ENCODE measurements around the gene CBFA2T3. TPM values are rescaled to one million over a fixed set of nuclear protein-coding genes. Genes with fewer than 3 reads are reported as not detected.

The CBFA2T3 gene
- total and polyA plus RNA-seq, 2 of the 13 experiments (the other 11 are each of a cell fraction or from before 2014, with no cell fraction given) = 0.05 TPM; not detected in 1

DNA sequence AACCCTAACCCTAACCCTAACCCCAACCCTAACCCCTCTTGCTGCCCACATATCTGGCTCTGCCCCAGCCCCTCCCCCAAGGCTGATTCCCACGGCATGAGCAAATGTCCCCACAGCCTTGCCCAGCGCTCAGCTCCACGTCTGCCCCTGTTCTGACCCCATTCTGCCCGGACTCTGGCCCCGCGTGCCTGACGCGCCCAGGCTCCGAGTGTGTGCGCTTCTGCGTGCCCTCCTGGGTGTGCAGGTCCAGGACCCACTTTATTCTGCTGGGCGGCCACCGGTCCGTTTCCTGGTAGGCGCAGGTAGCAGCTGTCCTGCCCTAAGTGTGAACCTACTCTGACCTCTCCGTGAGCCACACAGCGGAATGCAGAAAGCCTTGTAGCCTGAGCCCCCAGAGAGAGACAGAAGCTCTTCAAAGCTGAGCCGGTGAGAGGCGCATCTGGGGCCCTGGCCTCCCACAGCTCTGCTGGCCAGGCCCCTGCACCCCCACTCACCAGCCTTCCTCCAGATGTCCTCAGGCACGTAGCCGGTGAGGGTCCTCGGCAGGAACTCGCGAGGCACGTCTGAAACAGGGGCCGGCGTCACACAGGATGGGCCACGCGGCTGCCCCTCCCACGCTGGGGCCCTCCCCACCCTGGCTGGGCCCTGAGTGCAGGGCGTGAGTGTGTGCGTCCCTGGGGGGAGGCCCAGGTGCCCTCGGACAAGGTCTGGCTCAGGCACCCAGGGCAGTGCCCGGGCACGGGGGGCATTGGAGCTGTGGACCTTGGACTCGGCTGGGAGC, 96.6 kb downstream of the CBFA2T3 start (continued):
- TF ChIP-seq, protein P1, sequence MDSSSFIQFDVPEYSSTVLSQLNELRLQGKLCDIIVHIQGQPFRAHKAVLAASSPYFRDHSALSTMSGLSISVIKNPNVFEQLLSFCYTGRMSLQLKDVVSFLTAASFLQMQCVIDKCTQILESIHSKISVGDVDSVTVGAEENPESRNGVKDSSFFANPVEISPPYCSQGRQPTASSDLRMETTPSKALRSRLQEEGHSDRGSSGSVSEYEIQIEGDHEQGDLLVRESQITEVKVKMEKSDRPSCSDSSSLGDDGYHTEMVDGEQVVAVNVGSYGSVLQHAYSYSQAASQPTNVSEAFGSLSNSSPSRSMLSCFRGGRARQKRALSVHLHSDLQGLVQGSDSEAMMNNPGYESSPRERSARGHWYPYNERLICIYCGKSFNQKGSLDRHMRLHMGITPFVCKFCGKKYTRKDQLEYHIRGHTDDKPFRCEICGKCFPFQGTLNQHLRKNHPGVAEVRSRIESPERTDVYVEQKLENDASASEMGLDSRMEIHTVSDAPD (CRISPR knock-in tag; IDR thresholded peaks at IDR 0.05) = no peak
- TF ChIP-seq, protein P2, sequence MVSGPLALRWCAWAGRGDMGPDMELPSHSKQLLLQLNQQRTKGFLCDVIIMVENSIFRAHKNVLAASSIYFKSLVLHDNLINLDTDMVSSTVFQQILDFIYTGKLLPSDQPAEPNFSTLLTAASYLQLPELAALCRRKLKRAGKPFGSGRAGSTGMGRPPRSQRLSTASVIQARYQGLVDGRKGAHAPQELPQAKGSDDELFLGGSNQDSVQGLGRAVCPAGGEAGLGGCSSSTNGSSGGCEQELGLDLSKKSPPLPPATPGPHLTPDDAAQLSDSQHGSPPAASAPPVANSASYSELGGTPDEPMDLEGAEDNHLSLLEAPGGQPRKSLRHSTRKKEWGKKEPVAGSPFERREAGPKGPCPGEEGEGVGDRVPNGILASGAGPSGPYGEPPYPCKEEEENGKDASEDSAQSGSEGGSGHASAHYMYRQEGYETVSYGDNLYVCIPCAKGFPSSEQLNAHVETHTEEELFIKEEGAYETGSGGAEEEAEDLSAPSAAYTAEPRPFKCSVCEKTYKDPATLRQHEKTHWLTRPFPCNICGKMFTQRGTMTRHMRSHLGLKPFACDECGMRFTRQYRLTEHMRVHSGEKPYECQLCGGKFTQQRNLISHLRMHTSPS (CRISPR knock-in tag; IDR thresholded peaks at IDR 0.05; ENCODE audit: low read depth) = peak; percentile 98
- peak; percentile 57; the same call in 1 of the 2 replicates for TF ChIP-seq NRL (CRISPR knock-in tag; IDR thresholded peaks at IDR 0.05; ENCODE audit: borderline replicate concordance)
- TF ChIP-seq, protein P3, sequence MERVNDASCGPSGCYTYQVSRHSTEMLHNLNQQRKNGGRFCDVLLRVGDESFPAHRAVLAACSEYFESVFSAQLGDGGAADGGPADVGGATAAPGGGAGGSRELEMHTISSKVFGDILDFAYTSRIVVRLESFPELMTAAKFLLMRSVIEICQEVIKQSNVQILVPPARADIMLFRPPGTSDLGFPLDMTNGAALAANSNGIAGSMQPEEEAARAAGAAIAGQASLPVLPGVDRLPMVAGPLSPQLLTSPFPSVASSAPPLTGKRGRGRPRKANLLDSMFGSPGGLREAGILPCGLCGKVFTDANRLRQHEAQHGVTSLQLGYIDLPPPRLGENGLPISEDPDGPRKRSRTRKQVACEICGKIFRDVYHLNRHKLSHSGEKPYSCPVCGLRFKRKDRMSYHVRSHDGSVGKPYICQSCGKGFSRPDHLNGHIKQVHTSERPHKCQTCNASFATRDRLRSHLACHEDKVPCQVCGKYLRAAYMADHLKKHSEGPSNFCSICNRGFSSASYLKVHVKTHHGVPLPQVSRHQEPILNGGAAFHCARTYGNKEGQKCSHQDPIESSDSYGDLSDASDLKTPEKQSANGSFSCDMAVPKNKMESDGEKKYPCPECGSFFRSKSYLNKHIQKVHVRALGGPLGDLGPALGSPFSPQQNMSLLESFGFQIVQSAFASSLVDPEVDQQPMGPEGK (CRISPR knock-in tag; IDR thresholded peaks at IDR 0.05) = peak; percentile 63
- TF ChIP-seq ZNF777 (CRISPR knock-in tag; IDR thresholded peaks at IDR 0.05) = 0 out of 2 replicates have a peak, but pooled peaks have one; percentile 23
- TF ChIP-seq HNRNPL (IDR thresholded peaks at IDR 0.05; ENCODE audit: low read depth, low read length) = peak; percentile 99
- TF ChIP-seq BRD4 (CRISPR knock-in tag; IDR thresholded peaks at IDR 0.05) = peak; percentile 66; the same call in 1 of the 2 replicates
- no peak for TF ChIP-seq SNAPC2 (CRISPR knock-in tag; IDR thresholded peaks at IDR 0.05)
- TF ChIP-seq, protein P4, sequence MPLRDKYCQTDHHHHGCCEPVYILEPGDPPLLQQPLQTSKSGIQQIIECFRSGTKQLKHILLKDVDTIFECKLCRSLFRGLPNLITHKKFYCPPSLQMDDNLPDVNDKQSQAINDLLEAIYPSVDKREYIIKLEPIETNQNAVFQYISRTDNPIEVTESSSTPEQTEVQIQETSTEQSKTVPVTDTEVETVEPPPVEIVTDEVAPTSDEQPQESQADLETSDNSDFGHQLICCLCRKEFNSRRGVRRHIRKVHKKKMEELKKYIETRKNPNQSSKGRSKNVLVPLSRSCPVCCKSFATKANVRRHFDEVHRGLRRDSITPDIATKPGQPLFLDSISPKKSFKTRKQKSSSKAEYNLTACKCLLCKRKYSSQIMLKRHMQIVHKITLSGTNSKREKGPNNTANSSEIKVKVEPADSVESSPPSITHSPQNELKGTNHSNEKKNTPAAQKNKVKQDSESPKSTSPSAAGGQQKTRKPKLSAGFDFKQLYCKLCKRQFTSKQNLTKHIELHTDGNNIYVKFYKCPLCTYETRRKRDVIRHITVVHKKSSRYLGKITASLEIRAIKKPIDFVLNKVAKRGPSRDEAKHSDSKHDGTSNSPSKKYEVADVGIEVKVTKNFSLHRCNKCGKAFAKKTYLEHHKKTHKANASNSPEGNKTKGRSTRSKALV (CRISPR knock-in tag; IDR thresholded peaks at IDR 0.05) = 0 out of 2 replicates have a peak, but pooled peaks have one; percentile 76
- TF ChIP-seq ZNF703 (CRISPR knock-in tag; IDR thresholded peaks at IDR 0.05; ENCODE audit: borderline replicate concordance) = no peak
- TF ChIP-seq HNF4A (CRISPR knock-in tag; IDR thresholded peaks at IDR 0.05) = peak; percentile 67
- 0 out of 2 replicates have a peak, but pooled peaks have one; percentile 36 for TF ChIP-seq FOXM1 (CRISPR knock-in tag; IDR thresholded peaks at IDR 0.05)
- TF ChIP-seq MTA1 (CRISPR knock-in tag; IDR thresholded peaks at IDR 0.05; ENCODE audit: borderline replicate concordance) = 0 out of 2 replicates have a peak, but pooled peaks have one; percentile 19
- 0 out of 2 replicates have a peak, but pooled peaks have one; percentile 34 for TF ChIP-seq HOXD1 (CRISPR knock-in tag; IDR thresholded peaks at IDR 0.05)
- no peak for TF ChIP-seq ZNF644 (CRISPR knock-in tag; IDR thresholded peaks at IDR 0.05; ENCODE audit: low read depth)
- no peak for TF ChIP-seq ZMYM3 (CRISPR knock-in tag; IDR thresholded peaks at IDR 0.05)
- TF ChIP-seq, protein P5, sequence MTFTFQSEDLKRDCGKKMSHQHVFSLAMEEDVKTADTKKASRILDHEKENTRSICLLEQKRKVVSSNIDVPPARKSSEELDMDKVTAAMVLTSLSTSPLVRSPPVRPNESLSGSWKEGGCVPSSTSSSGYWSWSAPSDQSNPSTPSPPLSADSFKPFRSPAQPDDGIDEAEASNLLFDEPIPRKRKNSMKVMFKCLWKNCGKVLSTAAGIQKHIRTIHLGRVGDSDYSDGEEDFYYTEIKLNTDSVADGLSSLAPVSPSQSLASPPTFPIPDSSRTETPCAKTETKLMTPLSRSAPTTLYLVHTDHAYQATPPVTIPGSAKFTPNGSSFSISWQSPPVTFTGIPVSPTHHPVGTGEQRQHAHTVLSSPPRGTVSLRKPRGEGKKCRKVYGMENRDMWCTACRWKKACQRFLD (CRISPR knock-in tag; IDR thresholded peaks at IDR 0.05; ENCODE audit: borderline replicate concordance) = 0 out of 2 replicates have a peak, but pooled peaks have one; percentile 5
- peak; percentile 5 for TF ChIP-seq HNRNPLL (IDR thresholded peaks at IDR 0.05; ENCODE audit: low read depth, low read length, poor library complexity, severe bottlenecking)

All from HepG2 (cell line).